H9 (cell line): ENCODE data around the gene JAG2. TPM values are rescaled to one million over a fixed set of nuclear protein-coding genes. Genes with fewer than 3 reads are reported as not detected.

Experiments
- DNase-seq: peaks from one replicate; pipeline ENCODE4 v3.0.0-alpha.2; 2017
- H2AFZ ChIP-seq: one replicate; pipeline ENCODE4 v1.6.1; 2013; ENCODE audit warnings: mild to moderate bottlenecking, low read length, control low read depth, moderate library complexity
- H2AK5ac ChIP-seq: 2 replicates; pipeline ENCODE4 v1.6.1; 2013; ENCODE audit warnings: low read length, control low read depth, mixed read lengths; ENCODE audit not compliant: insufficient read length
- H2BK120ac ChIP-seq: one replicate; pipeline ENCODE4 v1.6.1; 2013; ENCODE audit warnings: low read depth, mild to moderate bottlenecking, low read length, control low read depth, inconsistent platforms; ENCODE audit not compliant: poor library complexity, severe bottlenecking
- H2BK12ac ChIP-seq: 2 replicates; pipeline ENCODE4 v1.6.1; 2013; ENCODE audit warnings: low read length, control low read depth, mixed read lengths, low read depth; ENCODE audit not compliant: insufficient read length
- H2BK15ac ChIP-seq: 2 replicates; pipeline ENCODE4 v1.6.1; 2013; ENCODE audit warnings: low read depth, low read length, control low read depth
- H2BK20ac ChIP-seq: one replicate; pipeline ENCODE4 v1.6.1; 2013; ENCODE audit warnings: low read depth, mild to moderate bottlenecking, low read length, control low read depth, inconsistent platforms; ENCODE audit not compliant: poor library complexity, severe bottlenecking
- H2BK5ac ChIP-seq: 2 replicates; pipeline ENCODE4 v1.6.1; 2013; ENCODE audit warnings: low read length, control low read depth, mixed read lengths; ENCODE audit not compliant: insufficient read length
- H3K14ac ChIP-seq: 2 replicates; pipeline ENCODE4 v1.6.1; 2013; ENCODE audit warnings: low read length, control low read depth; ENCODE audit not compliant: insufficient read depth
- H3K18ac ChIP-seq: 2 replicates; pipeline ENCODE4 v1.6.1; 2013; ENCODE audit warnings: low read depth, mild to moderate bottlenecking, mixed read lengths, low read length, control low read depth; ENCODE audit not compliant: insufficient read length
- H3K23ac ChIP-seq: 2 replicates; pipeline ENCODE4 v1.6.1; 2013; ENCODE audit warnings: low read length, control low read depth, mixed read lengths, low read depth; ENCODE audit not compliant: insufficient read length
- H3K23me2 ChIP-seq: 2 replicates; pipeline ENCODE4 v1.6.1; 2013; ENCODE audit warnings: low read depth, mild to moderate bottlenecking, mixed read lengths, low read length, control low read depth; ENCODE audit not compliant: insufficient read length, poor library complexity, severe bottlenecking
- H3K27ac ChIP-seq: 2 replicates; pipeline ENCODE4 v1.5.1; 2013; ENCODE audit warnings: low read length, control low read depth, mixed read lengths, low read depth; ENCODE audit not compliant: insufficient read length
- H3K27me3 ChIP-seq: 2 replicates; pipeline ENCODE4 v1.6.1; 2013; ENCODE audit warnings: low read length, control low read depth, inconsistent platforms; ENCODE audit not compliant: insufficient read depth
- H3K4ac ChIP-seq: 2 replicates; pipeline ENCODE4 v1.6.1; 2013; ENCODE audit warnings: low read depth, mild to moderate bottlenecking, control low read depth, inconsistent platforms, low read length, moderate library complexity
- H3K4me1 ChIP-seq: 2 replicates; pipeline ENCODE4 v1.6.1; 2013; ENCODE audit warnings: low read length, control low read depth, inconsistent platforms; ENCODE audit not compliant: insufficient read depth
- H3K4me2 ChIP-seq: 2 replicates; pipeline ENCODE4 v1.6.1; 2013; ENCODE audit warnings: low read length, control low read depth, mixed read lengths; ENCODE audit not compliant: insufficient read length, insufficient read depth
- H3K56ac ChIP-seq: 2 replicates; pipeline ENCODE4 v1.6.1; 2013; ENCODE audit warnings: low read depth, mild to moderate bottlenecking, mixed read lengths, low read length, control low read depth; ENCODE audit not compliant: insufficient read length
- H3K79me1 ChIP-seq: 2 replicates; pipeline ENCODE4 v1.6.1; 2013; ENCODE audit warnings: low read depth, mild to moderate bottlenecking, moderate library complexity, low read length, control low read depth, inconsistent platforms; ENCODE audit not compliant: insufficient read depth, poor library complexity, severe bottlenecking
- H3K79me2 ChIP-seq: 2 replicates; pipeline ENCODE4 v1.6.1; 2013; ENCODE audit warnings: low read length, control low read depth, inconsistent platforms; ENCODE audit not compliant: insufficient read depth
- H3K9ac ChIP-seq: 2 replicates; pipeline ENCODE4 v1.6.1; 2013; ENCODE audit warnings: low read length, control low read depth, mixed read lengths; ENCODE audit not compliant: insufficient read length; ENCODE audit errors: extremely low read depth
- H3K9me3 ChIP-seq: one replicate; pipeline ENCODE4 v1.6.1; 2013; ENCODE audit warnings: low read depth, low read length, inconsistent platforms; ENCODE audit not compliant: control insufficient read depth
- H3T11ph ChIP-seq: one replicate; pipeline ENCODE4 v1.6.1; 2013; ENCODE audit warnings: mild to moderate bottlenecking, low read length, control low read depth, inconsistent platforms
- H4K20me1 ChIP-seq: one replicate; pipeline ENCODE4 v1.6.1; 2013; ENCODE audit not compliant: control insufficient read depth, insufficient read length, insufficient read depth
- H4K5ac ChIP-seq: 2 replicates; pipeline ENCODE4 v1.6.1; 2013; ENCODE audit warnings: low read depth, mild to moderate bottlenecking, mixed read lengths, low read length, control low read depth; ENCODE audit not compliant: insufficient read length
- H4K8ac ChIP-seq: replicated peaks from 2 replicates; pipeline ENCODE4 v1.6.1; 2013; ENCODE audit warnings: low read length, control low read depth, mixed read lengths, low read depth; ENCODE audit not compliant: insufficient read length
- H4K91ac ChIP-seq: 2 replicates; pipeline ENCODE4 v1.6.1; 2013; ENCODE audit warnings: low read depth, mild to moderate bottlenecking, moderate library complexity, mixed read lengths, low read length, control low read depth; ENCODE audit not compliant: insufficient read length
- H3K27ac Mint-ChIP-seq, 3 experiments: 2 replicates in 2 of 3; 3 replicates in 1 of 3; pipeline ENCODE4 v1.8.0; 2020 to 2021; ENCODE audit warnings: mixed read lengths in 3 of 3, mild to moderate bottlenecking in 1 of 3, moderate library complexity in 1 of 3
- H3K27me3 Mint-ChIP-seq: 2 replicates; pipeline ENCODE4 v1.8.0; 2021; ENCODE audit warnings: low read depth, mild to moderate bottlenecking, moderate library complexity, mixed read lengths
- H3K36me3 Mint-ChIP-seq, 3 experiments: 2 replicates in 2 of 3; 3 replicates in 1 of 3; pipeline ENCODE4 v1.8.0; 2020 to 2021; ENCODE audit warnings: low read depth in 3 of 3, mixed read lengths in 3 of 3; ENCODE audit not compliant: insufficient read depth in 1 of 3
- H3K4me1 Mint-ChIP-seq, 2 experiments: 2 replicates each; pipeline ENCODE4 v1.8.0; 2020; ENCODE audit warnings: mixed read lengths in 2 of 2
- H3K4me3 Mint-ChIP-seq, 2 experiments: 2 replicates in 1 of 2; 3 replicates in 1 of 2; pipeline ENCODE4 v1.8.0; 2020 to 2021; ENCODE audit warnings: mild to moderate bottlenecking in 2 of 2, mixed read lengths in 2 of 2, moderate library complexity in 1 of 2
- H3K9me3 Mint-ChIP-seq, 2 experiments: 2 replicates in 1 of 2; 3 replicates in 1 of 2; pipeline ENCODE4 v1.8.0; 2020; ENCODE audit warnings: mild to moderate bottlenecking in 2 of 2, mixed read lengths in 2 of 2, moderate library complexity in 1 of 2
- WGBS: extraction: QIAGEN DNeasy Blood & Tissue Kit; methylation state at CpG from one replicate; pipeline ENCODE4 v1.1.7; 2013; ENCODE audit warnings: missing lambda C conversion rate, low lambda C conversion rate, mixed read lengths; ENCODE audit not compliant: insufficient read length; ENCODE audit errors: extremely low coverage; 5-methylcytosine and 5-hydroxymethylcytosine counted together
- total RNA-seq: library from RNA; stranded (reverse); gene quantifications from 2 replicates; pipeline ENCODE4 v1.2.1, GENCODE V29; 2021
- TF ChIP-seq, protein P1 (sequence below): fragments of 200-600 bp; sonication (generic); conservative IDR thresholded peaks from 3 replicates; pipeline ENCODE4 v1.8.0; 2021; ENCODE audit warnings: antibody characterized with exemption, mild to moderate bottlenecking

JAG2 gene
- total RNA-seq, 1 experiment from 2014 or later: 11.4 TPM

DNA sequence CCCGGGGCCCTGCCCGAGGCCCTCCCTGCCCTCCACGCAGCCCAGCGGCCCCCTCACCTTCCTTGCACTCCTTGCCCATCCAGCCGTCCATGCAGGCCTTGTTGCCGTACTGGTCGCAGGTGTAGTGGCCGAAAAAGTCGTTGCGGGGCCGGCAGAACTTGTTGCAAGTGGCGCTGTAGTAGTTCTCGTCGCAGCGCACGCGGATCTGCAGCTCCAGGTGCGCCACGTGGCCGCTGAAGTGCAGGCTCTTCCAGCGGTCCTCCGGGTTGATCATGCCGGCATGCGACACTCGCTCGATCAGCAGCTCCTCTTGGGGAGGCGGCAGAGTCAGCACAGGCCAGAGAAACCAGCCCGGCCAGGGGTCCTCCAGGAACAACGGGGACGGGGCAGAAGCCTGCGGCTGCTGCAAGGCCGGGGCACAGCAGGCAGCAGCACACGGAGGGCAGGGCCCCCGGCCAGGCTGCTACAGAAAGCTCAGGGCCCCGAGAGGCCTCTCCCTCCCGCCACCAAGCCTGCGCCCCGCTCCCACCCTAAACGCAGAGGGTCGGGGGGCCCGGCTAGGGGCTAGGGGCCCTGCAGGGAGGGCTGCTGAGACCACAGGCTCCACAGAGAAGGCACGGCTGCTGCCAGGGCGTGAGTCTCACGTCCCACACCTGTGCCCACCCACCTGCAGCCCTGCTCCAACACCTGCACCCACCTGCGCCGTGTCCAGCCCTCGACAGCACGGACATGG lies 12.7 kb downstream of the JAG2 start:
- Histone ChIP-seq H2BK15ac (no peak overlapping the region), H3K9me3 (no peaks in the 10 kb centered on the region), H3K56ac (no peak overlapping the region), H3K23me2 (no peaks in the 10 kb centered on the region), H2AFZ (no peak overlapping the region), H4K8ac (no peak overlapping the region), H2AK5ac (no peak overlapping the region), H2BK5ac (no peak overlapping the region), H3K23ac (no peak overlapping the region), H4K91ac (no peak overlapping the region), H3K27ac (no peak overlapping the region), H2BK12ac (no peak overlapping the region), H3K14ac (no peak overlapping the region; the same call in 1 of the 2 replicates), H3K9ac (no peak overlapping the region), H3K79me1 (no peaks in the 10 kb centered on the region), H3T11ph (no peak overlapping the region), H3K27me3 (no peaks in the 10 kb centered on the region), H3K4ac (no peak overlapping the region), H3K79me2 (no peaks in the 10 kb centered on the region), H2BK120ac (no peak overlapping the region), H3K4me1 (no peaks in the 10 kb centered on the region), H4K20me1 (no peaks in the 10 kb centered on the region), H4K5ac (no peak overlapping the region), H3K4me2 (no peak overlapping the region), H2BK20ac (no peak overlapping the region), H3K18ac (no peak overlapping the region)
- TF ChIP-seq, protein P1, sequence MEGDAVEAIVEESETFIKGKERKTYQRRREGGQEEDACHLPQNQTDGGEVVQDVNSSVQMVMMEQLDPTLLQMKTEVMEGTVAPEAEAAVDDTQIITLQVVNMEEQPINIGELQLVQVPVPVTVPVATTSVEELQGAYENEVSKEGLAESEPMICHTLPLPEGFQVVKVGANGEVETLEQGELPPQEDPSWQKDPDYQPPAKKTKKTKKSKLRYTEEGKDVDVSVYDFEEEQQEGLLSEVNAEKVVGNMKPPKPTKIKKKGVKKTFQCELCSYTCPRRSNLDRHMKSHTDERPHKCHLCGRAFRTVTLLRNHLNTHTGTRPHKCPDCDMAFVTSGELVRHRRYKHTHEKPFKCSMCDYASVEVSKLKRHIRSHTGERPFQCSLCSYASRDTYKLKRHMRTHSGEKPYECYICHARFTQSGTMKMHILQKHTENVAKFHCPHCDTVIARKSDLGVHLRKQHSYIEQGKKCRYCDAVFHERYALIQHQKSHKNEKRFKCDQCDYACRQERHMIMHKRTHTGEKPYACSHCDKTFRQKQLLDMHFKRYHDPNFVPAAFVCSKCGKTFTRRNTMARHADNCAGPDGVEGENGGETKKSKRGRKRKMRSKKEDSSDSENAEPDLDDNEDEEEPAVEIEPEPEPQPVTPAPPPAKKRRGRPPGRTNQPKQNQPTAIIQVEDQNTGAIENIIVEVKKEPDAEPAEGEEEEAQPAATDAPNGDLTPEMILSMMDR: no peak
- Mint-ChIP-seq H3K4me3 (no peak overlapping the region), H3K9me3 (no peaks in the 10 kb centered on the region), H3K27me3 (peaks cover 1% of the 10 kb centered on the region; the same call in 1 of the 2 replicates), H3K4me1 (peaks cover 2 to 26% of the 10 kb centered on the region in 2 experiments; a peak in 3 of 4 replicates), H3K27ac (peak overlapping the region in 2 of 3 experiments; percentile 39 to 82; a peak in 3 of 7 replicates), H3K36me3 (no peaks in the 10 kb centered on the region)
- no CpG with 5 or more reads among the region's 48 CpGs for WGBS
- no peak for DNase-seq
